KBM-7 (cell line): ENCODE measurements around the gene PDK2.

ENCODE experiments used
- DNase-seq: peaks from one replicate; pipeline ENCODE4 v3.0.0-alpha.2; 2015
- in situ Hi-C: fragments of 300-500 bp; cut with MboI; formaldehyde crosslinking; loops from 2 replicates; pipeline ENCODE4 v1.14.3; 2020; ENCODE audit warnings: low sequenced_read_pairs, low pct_unique_long_range_greater_than_20kb, mixed read lengths

PDK2 gene

GRCh38 chr17:50110591-50111349, 15.6 kb downstream of the PDK2 start:
- no peak for DNase-seq

DNA sequence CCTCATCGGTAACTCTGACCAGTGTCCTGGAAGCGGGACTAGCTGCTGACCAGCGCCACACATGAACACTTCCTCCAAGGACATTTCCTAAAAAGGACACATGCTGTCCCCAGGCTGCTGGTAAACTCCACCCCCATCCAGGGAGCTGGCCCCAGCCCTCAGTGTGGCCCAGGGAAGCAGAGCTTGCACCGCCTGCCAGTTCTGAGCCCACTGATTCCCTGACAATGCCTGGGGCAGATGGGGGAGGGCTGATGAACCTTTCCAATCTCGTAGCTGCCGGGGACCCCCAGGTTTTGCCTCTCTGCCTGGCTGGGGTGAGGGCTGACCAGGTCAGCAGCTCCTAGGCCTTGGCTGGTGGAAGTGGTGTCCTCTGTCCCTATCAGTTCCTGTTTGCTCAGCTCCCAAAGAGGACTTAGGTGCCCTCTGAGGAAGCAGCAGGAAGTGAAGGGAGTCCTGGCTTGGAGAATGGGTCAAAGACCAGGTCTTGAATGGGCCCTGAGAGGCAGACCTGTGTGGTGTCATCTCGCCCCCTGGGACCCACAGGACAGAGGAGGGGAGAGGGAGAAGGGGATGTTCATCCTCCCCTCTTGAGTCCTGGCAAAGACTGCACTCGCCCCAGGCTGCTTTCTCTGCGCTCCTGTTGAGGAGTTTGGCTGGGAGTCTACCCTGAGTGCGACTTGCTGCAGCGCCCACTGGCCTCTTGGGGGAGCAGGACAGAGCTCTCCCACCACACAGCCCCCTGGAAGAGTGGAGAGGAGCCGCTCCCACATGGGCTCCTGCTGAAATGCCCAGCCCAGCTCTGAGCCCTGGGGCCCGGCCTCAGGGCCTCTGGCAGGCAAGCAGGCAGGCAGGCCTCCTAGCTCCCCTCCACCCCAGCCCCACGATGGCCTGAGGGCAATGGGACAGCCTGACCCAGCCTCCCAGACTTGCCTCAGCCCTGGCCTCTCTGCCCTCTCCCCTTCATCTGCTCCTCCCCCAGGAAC, 16.8 kb downstream of the PDK2 start:
- in situ Hi-C loops, result loop anchor here (10.0 kb wide), 1 partner anchor 53 kb away; the partner anchor contains the start of gene SGCA
- DNase-seq, result no peak

More at GRCh38 chr17:50110591-50111349, 15.6 kb downstream of the PDK2 start:
- in situ Hi-C loops, result loop anchor here (10.0 kb wide), 1 partner anchor 54 kb away; the partner anchor contains the start of gene SGCA

GRCh38 chr17:50112694-50113093, 17.5 kb downstream of the PDK2 start:
- DNase-seq, result no peak
- in situ Hi-C loops, result loop anchor here (10.0 kb wide), 1 partner anchor 52 kb away; the partner anchor contains the start of gene SGCA

DNA sequence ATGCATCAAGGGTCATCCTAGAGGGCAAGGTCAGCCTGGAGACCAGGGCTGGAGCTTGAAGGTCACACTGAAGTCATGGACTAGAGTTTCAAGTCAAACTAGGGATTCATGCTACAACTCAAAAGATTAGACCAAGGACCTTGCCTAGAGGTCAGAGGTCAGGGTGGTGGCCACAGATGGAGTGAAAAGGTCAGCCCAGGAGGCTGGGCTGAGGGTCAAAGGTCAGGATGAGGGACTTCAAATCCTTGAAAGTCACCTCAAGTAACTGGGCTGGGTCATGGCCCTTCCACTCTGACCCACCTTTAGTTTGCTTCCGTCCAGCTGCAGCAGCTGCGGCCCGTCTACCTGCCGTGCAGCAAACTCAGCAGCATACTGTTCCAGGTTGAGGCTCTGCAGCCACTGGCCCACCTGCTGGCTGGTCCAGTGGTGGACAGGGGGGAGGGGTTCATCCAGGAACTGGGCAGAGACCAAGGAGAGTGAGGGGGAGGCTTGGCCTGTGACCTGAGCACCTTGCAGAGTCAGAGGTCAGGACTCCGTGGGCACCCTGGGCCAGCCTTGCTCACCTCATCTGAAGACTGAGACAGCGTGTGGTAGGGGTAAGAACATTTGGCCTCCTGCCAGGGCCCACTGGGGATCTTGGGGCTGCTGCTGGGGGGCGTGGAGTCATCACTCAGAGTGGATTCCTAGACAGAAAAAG, 18.6 kb downstream of the PDK2 start:
- in situ Hi-C loops, result loop anchor here (10.0 kb wide), 1 partner anchor 51 kb away; the partner anchor contains the start of gene SGCA
- DNase-seq, result no peak

DNA sequence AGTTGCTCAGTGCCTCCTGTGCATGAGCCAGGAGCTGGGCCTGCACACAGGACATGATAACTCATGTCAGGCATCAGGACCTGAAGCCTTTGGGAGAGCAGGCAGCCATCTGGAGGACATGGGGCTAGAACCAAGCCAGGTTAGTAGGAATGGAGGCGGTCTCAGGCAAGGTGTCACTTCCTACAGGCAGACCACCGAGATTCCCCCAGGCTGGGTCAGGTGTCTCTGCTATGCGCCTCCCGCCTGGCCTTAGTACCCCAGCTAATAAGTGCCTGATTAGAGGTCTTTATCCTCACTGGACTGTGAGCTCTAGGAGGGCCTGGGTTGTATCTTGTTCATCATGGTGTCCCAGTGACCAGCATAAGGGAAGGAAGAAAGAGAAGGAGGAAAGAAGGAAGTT, 19.2 kb downstream of the PDK2 start:
- DNase-seq, result no peak
- in situ Hi-C loops, result loop anchor here (10.0 kb wide), 1 partner anchor 50 kb away; the partner anchor contains the start of gene SGCA

- in situ Hi-C loops, result loop anchor here (10.0 kb wide), 1 partner anchor 50 kb away; the partner anchor contains the start of gene SGCA
- DNase-seq, result peak; percentile 85
Observed at GRCh38 chr17:50114849-50115357, 19.8 kb downstream of the PDK2 start.

DNA sequence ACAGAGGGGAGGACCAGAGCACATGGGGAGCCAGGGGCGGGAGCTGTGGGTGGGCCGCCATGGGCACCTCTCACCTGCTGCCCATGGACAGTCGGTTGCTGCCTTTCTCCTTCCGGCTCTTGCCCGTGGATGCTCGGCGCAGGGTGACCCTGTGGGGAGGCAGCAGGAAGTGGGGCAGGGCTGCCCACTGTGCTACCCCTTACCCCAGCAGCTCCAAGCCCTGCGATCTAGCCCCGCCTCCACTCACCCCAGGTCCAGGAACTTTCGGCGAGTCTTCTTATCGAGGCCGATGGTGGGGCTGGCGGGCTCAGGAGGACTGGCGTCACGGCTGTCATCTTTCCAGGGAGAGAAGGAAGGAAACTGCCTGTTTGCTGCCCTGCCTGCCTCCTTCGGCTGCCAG, 20.6 kb downstream of the PDK2 start:
- no peak for DNase-seq
- in situ Hi-C loops, result loop anchor here (10.0 kb wide), 1 partner anchor 49 kb away; the partner anchor contains the start of gene SGCA

DNA sequence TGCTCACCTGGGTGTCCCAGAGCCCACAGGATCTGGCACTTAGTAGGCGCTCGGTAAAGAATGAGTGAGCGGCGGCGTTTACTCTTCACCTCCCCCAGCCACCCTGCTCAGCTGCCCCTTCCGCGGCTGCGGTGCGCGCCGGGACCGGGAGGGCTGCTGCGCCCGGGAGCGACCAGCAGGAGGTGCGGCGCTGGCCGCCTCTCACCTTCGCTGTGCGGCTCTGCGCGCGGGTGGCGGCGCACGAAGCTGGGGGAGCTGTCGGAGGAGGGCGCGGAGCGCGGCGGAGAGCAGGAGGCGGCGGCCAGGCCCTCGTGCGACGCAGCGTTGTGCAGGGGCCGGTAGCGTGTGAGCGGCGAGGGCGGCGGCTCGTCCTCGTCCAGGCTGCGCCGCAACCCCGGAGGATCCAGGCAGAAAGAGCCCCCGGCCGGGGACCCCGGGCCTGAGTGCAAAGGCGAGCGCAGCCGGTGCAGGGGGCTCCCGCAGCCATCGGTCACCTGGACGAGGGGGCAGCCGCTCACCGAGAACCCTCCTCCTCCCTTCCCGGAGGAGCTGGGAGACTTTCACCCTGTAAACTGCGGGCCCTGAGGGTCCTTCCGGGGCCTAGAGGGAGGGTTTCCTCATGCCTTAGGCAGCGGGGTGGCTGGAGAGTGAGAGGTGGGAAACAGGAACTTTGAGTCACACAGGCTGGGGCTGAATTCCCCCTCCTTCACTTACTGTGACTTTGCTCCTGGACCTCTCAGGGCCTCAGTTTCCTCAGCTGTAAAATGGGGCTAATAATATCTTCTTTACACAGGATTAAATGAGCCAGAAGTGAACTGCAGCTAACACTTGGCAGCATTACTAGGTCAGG, 22.3 kb downstream of the PDK2 start:
- in situ Hi-C loops, result loop anchor here (10.0 kb wide), 1 partner anchor 47 kb away; the partner anchor contains the start of gene SGCA
- DNase-seq, result peak; percentile 76

- in situ Hi-C loops, result loop anchor here (10.0 kb wide), 1 partner anchor 47 kb away; the partner anchor contains the start of gene SGCA
- DNase-seq, result no peak
Observed at GRCh38 chr17:50118076-50118827, 23.1 kb downstream of the PDK2 start.

DNA sequence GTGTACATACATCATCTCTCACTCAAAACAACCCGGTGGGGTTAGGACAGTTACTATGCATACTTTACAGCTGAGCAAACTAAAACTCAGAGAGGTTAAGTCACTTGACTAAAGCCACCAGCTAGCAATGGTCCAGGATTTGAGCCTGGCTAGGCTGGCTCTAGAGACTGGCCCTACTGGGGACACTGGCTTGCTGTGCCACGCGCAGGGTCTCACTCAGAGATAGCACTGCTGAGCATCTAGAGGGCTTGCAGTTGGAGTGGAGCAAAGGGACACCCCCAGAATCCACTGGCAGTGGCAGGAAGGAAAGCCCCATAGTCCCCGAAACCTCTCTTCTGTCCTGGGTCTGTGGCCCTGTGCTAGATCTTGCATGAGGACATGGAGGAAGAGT, 23.7 kb downstream of the PDK2 start:
- in situ Hi-C loops, result loop anchor here (10.0 kb wide), 1 partner anchor 46 kb away; the partner anchor contains the start of gene SGCA
- DNase-seq, result no peak

DNA sequence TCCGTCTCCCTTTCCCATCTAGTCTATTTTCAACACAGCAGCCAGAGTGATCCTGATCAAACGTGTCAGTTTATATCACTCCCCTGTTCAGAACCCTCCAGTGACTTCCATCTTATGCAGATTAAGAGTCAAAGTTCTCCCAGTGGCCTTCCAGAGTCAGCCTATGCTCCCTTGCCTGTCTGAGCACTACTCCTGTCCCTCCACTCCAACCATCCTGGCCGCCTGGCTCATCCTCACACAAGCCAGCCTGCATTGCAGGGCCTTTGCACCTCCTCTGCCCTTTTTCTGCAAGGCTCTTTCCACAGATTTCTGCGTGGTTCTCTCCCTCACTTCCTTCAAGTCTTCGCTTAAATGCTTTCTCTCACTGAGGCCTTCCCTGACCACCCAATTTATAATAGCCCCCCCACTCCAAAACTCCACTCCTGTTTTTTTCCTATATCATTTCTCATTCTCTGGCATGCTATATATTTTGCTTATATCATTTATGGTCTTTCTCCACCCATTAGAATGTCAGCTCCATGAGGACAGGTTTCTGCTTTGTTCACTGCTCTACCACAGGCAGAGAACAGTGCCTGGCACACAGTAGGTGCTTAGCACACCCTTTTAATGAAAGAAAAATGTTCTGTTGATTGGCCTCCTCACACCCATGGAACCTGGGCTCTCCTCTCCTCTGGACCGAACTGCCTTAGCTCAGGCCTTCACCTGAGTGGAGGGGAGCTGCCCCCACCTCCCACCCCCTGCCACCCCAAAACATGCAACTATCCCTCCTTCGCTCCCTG, 25.5 kb downstream of the PDK2 start:
- DNase-seq, result no peak
- in situ Hi-C loops, result no loop called here

DNA sequence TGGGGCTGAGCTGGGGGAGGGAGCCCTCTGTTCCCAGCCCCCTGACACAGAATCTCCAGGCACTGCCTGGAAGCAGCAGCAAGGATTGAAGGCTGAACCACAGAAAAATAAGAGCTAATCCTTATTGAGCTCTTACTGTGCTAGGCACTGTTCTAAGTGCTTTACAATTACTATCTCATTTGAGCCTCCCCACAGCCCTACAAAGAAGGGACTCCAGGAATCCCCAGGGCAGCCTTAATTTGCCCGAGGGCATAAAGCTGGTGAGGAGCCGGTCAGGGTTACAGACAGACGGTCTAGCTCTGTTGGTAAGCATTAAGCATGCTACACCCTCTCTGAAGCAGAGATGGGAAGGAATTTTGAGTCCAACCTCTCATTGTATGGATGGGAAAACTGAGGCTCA, 27.8 kb downstream of the PDK2 start:
- DNase-seq, result no peak
- in situ Hi-C loops, result no loop called here

DNA sequence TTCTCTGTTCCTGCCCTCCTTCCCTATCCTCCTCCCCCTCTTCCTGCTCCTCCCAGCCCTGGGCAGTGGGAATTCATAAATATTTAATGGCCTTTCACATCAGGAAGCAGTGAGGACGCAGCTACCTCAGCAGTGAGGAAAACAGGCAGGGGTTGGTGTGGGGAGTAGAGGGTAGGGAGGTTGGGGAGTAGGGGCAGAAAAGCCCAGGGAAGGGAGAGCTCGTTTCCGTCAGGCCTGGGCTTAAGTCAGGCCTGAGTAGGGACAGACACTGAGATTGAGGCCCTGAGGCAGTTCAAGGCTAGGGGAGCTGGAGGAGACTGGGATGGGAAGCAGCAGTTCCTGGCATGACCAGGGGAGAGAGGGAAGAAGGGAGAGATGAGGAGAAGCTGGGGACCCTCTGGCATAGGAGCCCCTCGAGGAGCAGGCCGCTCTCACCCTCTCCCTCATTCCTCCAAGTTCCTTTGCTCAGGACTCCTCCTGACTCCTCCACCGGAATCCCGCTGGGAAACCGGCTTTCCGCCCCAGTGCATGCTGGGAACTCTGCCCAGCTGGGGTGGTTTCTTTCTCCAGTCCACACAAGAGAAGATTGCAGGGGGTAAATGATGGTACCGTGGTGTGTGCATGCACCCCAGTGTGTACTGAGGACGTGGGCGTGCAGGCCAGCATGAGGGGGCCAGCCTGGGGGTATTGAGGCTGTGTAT, 28.6 kb downstream of the PDK2 start:
- no peak for DNase-seq
- in situ Hi-C loops, result no loop called here

- in situ Hi-C loops, result no loop called here
- DNase-seq, result no peak
Observed at GRCh38 chr17:50125420-50125997, 30.4 kb downstream of the PDK2 start.

DNA sequence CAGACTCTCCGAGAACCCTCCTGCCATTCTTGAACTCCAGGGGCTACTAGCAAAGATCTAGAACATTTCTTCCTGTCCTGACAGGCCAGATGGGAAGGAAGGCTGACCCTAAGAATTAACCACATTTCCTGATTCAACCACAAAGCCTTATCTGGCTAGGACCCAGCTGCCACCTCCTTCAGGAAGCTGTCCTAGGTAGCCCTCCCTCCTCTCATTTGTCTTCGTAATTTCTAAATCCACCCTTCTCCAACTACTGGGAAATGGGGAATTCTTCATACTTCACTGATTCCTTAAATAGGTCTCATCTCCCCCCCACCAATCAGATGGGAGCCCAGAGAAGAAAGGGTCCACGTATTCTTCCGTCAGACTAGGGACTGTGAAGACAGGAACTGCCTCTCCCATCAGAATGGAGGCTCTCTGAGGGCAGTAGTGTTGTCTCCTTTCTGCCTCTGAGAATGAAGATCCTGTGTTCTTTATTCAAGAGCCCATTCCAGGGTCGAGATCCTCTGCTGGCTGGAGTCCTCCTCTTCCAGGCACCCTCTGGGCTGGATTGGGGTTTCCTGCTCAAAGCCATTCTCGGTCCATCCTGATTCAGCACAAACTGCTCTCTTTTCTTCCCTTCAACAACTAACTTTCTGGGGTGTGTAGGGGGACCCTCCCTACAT, 32.7 kb downstream of the PDK2 start:
- peak; percentile 80 for DNase-seq
- in situ Hi-C loops, result no loop called here
